Thyroid gland (tissue), 4 donors: ENCODE results near the gene SPINT3. TPM values are rescaled to one million over a fixed set of nuclear protein-coding genes. Genes with fewer than 3 reads are reported as not detected.

ENCODE experiments used
- DNase-seq, 2 donors: peaks; one replicate each; pipeline ENCODE4 v3.0.0-alpha.2; 2019
- H3K27ac ChIP-seq, 3 donors: fragments of 200-600 bp; sonication (generic); 1 replicate in 2 of 3; 2 replicates in 1 of 3; pipeline ENCODE4 v1.5.1; 2016 to 2019; ENCODE audit warnings: mild to moderate bottlenecking in 1 of 3, moderate library complexity in 1 of 3
- H3K27me3 ChIP-seq: fragments of 200-600 bp; sonication (generic); one replicate; pipeline ENCODE4 v1.5.1; 2019
- H3K36me3 ChIP-seq, 2 donors: fragments of 200-600 bp; sonication (generic); one replicate each; pipeline ENCODE4 v1.5.1; 2016 to 2019
- H3K4me1 ChIP-seq, 2 donors: fragments of 200-600 bp; sonication (generic); one replicate each; pipeline ENCODE4 v1.5.1; 2017 to 2019
- H3K4me3 ChIP-seq, 3 donors: fragments of 200-600 bp; sonication (generic); replicated peaks in 1 of 3; 1 replicate in 2 of 3; 2 replicates in 1 of 3; pipeline ENCODE4 v1.5.1; 2016; ENCODE audit warnings: mild to moderate bottlenecking in 1 of 3
- H3K9me3 ChIP-seq: fragments of 200-600 bp; sonication (generic); one replicate; pipeline ENCODE4 v1.5.1; 2017
- POLR2A ChIP-seq, 2 donors: fragments of 450-650 bp; IDR thresholded peaks; one replicate each; pipeline ENCODE4 v1.6.1; 2017; ENCODE audit warnings: antibody characterized with exemption in 2 of 2, mild to moderate bottlenecking in 2 of 2, moderate library complexity in 1 of 2
- WGBS, 2 donors: methylation state at CpG; one replicate each; pipeline ENCODE4 v1.1.5; 2017; 5-methylcytosine and 5-hydroxymethylcytosine counted together
- intact Hi-C: fragments of 100-400 bp; cut with DNase I; formaldehyde crosslinking; loops from one replicate; pipeline ENCODE4 v1.15.1; 2023
- total RNA-seq, 4 donors: library from RNA; depleted of rRNA; stranded (reverse); fragments of >200 nt; gene quantifications; one replicate each; pipeline ENCODE4 v1.2.3, GENCODE V29; 2016
- TF ChIP-seq, protein P1 (sequence below), 6 experiments: fragments of 200-600 bp in 3 of 6; fragments of 450-650 bp in 3 of 6; sonication (generic) in 3 of 6; IDR thresholded peaks; one replicate each; pipeline ENCODE4 v1.5.1; 2016 to 2019; ENCODE audit warnings: antibody characterized with exemption in 6 of 6, mild to moderate bottlenecking in 2 of 6, inconsistent platforms in 1 of 6, moderate library complexity in 1 of 6

SPINT3 gene
- total RNA-seq, 4 donors from 2014 or later = not detected

DNA sequence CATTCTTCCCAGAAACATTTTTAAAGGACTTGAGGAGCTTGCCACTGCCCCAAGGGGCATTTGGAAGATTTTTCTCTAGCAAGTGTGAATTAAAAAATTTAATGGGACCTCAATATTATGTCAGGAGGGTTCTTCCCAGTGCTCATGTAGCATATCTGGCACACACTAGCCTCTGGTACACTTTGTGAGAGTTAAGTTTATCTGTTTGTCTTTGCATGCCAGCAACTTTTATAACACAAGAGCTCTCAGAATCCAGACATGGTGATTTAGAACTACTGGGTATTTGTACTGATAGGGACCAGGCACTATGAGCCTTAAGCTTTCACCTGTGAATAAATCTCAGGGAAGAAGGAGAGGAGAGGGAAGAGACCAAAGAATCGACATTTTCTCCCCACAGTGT is 12.9 kb downstream of the SPINT3 start:
- intact Hi-C loops = no loop called here
- 74 to 76% methylated on average over 1 of the region's 1 CpG for WGBS, 2 donors
- no peaks in the 10 kb centered on the region for H3K9me3 ChIP-seq

GRCh38 chr20:45501600-45501999 is 13.8 kb downstream of the SPINT3 start:
- WGBS, 2 donors = 11 to 46% methylated on average over 1 of the region's 1 CpG
- intact Hi-C loops = no loop called here
- Histone ChIP-seq H3K4me1 (no peaks in the 10 kb centered on the region), H3K9me3 (no peaks in the 10 kb centered on the region), H3K36me3 (no peaks in the 10 kb centered on the region), H3K27me3 (peaks cover 4% of the 10 kb centered on the region), H3K27ac (no peak overlapping the region), H3K4me3 (no peak overlapping the region)
- no peak for DNase-seq
- no peak for TF ChIP-seq POLR2A (IDR thresholded peaks at IDR 0.05)
- TF ChIP-seq, protein P1, sequence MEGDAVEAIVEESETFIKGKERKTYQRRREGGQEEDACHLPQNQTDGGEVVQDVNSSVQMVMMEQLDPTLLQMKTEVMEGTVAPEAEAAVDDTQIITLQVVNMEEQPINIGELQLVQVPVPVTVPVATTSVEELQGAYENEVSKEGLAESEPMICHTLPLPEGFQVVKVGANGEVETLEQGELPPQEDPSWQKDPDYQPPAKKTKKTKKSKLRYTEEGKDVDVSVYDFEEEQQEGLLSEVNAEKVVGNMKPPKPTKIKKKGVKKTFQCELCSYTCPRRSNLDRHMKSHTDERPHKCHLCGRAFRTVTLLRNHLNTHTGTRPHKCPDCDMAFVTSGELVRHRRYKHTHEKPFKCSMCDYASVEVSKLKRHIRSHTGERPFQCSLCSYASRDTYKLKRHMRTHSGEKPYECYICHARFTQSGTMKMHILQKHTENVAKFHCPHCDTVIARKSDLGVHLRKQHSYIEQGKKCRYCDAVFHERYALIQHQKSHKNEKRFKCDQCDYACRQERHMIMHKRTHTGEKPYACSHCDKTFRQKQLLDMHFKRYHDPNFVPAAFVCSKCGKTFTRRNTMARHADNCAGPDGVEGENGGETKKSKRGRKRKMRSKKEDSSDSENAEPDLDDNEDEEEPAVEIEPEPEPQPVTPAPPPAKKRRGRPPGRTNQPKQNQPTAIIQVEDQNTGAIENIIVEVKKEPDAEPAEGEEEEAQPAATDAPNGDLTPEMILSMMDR (IDR thresholded peaks at IDR 0.05) = no peak

More for the DNA sequence above, 12.9 kb downstream of the SPINT3 start:
- H3K27ac ChIP-seq = no peak overlapping the region
- no peak overlapping the region for H3K4me3 ChIP-seq
- H3K27me3 ChIP-seq = peaks cover 4% of the 10 kb centered on the region
- no peak for DNase-seq
- H3K36me3 ChIP-seq = no peaks in the 10 kb centered on the region
- H3K4me1 ChIP-seq = no peaks in the 10 kb centered on the region
- TF ChIP-seq POLR2A (IDR thresholded peaks at IDR 0.05) = no peak
- TF ChIP-seq, protein P1 (IDR thresholded peaks at IDR 0.05) = no peak

DNA sequence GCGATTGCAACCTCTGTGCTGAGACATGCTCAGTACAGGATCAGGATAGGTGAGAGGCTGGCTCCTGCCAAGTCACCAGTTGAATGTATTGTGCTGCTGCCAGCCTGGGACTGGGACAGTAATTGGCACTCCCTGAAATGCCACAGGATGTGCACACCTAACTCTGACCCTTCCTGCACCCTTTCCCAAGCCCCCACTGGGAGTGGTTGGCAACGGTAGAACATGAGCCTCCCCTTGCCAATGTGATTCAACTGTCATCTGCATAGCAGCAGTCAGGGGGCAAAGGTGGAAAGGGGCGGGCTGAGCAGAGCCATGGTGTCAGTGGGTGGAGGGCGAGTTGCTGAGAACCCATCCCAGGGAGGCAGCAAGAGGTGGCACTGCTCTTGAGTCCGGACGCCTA is 15.4 kb downstream of the SPINT3 start:
- no peak overlapping the region for H3K27ac ChIP-seq
- no peaks in the 10 kb centered on the region for H3K4me1 ChIP-seq
- TF ChIP-seq, protein P1 (IDR thresholded peaks at IDR 0.05) = no peak
- TF ChIP-seq POLR2A (IDR thresholded peaks at IDR 0.05) = no peak
- H3K4me3 ChIP-seq = no peak overlapping the region
- intact Hi-C loops = no loop called here
- H3K27me3 ChIP-seq = peaks cover under 1% of the 10 kb centered on the region
- H3K9me3 ChIP-seq = no peaks in the 10 kb centered on the region
- 75 to 82% methylated on average over 5 to 6 of the region's 6 CpGs for WGBS, 2 donors
- DNase-seq = no peak
- no peaks in the 10 kb centered on the region for H3K36me3 ChIP-seq

DNA sequence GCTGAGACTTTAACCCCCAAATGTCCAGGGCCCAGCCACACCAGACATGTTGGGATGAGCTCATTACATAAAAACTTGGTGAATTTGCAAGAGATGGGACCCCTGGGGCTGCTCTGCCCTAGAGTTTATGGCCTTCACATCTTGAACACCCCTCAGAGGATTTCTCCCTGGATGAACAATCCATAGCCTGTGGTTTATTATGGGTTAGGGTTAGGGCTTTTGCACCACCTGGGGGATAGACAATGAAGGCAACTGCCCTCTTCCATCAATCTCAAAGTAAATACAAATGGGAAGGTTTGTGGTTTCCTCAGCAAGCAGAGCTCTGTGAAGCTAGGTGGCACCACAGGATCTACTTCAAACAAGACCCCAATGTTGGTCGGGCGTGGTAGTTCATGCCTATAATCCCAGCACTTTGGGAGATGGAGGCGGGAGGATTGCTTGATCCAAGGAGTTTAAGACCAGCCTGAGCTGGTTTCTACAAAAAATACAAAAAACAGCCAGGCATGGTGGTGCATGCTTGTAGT is 17.4 kb downstream of the SPINT3 start:
- no peak overlapping the region for H3K27ac ChIP-seq
- H3K36me3 ChIP-seq = no peaks in the 10 kb centered on the region
- no peak for TF ChIP-seq POLR2A (IDR thresholded peaks at IDR 0.05)
- TF ChIP-seq, protein P1 (IDR thresholded peaks at IDR 0.05) = no peak
- H3K27me3 ChIP-seq = no peaks in the 10 kb centered on the region
- H3K4me3 ChIP-seq = no peak overlapping the region
- 77 to 79% methylated on average over 3 of the region's 3 CpGs for WGBS, 2 donors
- no peaks in the 10 kb centered on the region for H3K4me1 ChIP-seq
- no peaks in the 10 kb centered on the region for H3K9me3 ChIP-seq
- intact Hi-C loops = no loop called here
- DNase-seq = no peak

GRCh38 chr20:45496166-45496565 is 19.3 kb downstream of the SPINT3 start:
- WGBS, 2 donors = 73 to 77% methylated on average over 3 of the region's 3 CpGs
- Histone ChIP-seq H3K4me1 (no peaks in the 10 kb centered on the region), H3K36me3 (no peaks in the 10 kb centered on the region), H3K27ac (no peak overlapping the region), H3K27me3 (no peaks in the 10 kb centered on the region), H3K9me3 (no peaks in the 10 kb centered on the region), H3K4me3 (no peak overlapping the region)
- DNase-seq = no peak
- TF ChIP-seq, protein P1 (IDR thresholded peaks at IDR 0.05) = no peak
- TF ChIP-seq POLR2A (IDR thresholded peaks at IDR 0.05) = no peak
- intact Hi-C loops = no loop called here
